Superior temporal gyrus (tissue), 1 donor: ENCODE measurements around the gene TMOD1.

Experiments
- DNase-seq: peaks from one replicate; pipeline ENCODE4 v3.0.0-alpha.2; 2016; ENCODE audit errors: extremely low spot score

TMOD1 gene

DNA sequence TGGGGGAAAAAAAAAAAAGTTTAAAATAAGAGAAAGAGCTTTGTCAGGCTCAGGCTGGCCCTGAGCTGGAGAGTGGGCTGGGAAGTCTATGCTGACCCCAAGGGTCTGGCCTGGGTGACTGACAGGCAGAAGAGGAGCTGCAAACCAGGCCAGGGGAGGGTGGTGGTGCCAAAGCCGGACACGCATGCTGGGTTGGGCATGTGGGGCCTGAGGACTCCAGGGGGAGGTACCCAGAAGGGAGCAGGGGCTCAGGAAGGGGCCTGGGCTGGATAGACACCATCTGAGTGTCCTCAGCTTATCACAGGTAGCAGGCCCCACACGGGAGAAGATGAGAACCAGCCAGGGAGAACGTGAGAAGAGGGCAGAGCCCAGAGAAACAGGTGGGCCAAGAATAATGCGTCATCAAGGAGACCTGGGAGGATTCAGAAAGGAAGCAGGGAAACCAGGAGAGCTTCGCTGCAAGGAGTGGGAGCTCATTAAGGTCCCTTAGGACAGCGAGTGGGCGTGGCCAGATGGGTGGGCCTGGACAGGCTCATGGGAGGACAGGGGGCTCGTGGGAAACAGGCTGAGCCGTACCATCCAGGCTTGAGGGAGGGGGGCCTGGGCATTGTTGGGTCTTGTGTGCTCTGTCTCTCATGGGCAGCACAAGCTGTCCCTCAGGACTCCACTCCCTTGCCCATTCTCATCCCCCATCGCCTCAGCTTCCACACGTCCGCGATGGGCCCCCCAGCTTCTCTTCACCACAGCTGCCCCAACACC is 16.0 kb downstream of the TMOD1 start:
- no peak for DNase-seq

DNA sequence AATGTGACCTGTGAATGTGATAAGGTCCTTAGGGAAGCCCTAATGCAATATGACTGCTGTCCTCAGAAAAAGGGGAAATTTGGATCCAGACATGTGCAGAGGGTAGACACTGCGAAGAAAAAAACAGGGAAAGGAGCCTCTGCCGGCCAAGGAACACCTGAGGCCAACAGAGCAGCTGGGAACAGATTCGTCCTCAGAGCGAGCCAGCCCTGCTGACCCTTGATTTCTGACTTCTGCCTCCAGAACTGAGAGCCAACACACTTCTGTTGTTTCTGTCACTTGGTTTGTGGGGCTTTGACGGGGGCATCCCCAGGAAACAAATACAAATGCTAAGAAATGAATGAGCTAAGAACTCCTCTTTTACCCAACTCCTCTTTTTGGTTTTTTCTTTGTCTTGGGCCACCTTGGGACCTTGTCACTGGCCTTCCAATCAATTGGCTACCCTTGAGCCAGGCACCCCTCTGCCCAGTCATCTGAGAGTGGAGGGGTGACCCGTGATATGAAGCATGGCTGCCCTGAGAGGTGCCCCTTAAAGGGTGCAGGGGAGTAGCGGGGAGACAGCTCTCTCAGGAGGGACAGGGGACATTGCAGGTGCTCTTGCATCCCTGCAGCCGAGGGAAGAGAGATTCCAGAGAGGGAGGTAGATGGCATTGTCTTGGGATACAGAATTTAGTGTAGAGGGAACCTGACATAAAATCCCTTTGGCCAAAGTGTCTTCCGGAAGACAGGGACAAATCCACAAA is 16.9 kb downstream of the TMOD1 start:
- no peak for DNase-seq

DNA sequence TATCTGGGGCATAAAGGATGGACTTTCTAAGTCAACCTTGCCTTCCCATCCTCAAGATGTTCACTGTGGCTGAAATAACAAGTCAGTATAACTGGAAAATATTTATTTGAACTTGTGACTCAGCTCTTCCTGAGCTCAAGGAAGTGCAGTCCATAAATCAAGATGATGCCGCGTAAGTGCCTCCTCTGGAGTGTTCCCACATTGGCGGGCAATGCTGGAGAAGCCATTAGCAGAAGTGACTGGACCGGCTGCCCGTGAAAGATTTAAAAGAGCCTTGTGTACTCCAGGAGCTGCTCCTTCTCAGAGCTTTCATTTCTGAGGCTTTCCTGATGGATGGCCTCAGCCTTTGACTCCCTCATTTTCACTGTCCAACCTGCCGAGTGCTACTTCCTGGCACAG is 17.4 kb downstream of the TMOD1 start:
- no peak for DNase-seq

DNA sequence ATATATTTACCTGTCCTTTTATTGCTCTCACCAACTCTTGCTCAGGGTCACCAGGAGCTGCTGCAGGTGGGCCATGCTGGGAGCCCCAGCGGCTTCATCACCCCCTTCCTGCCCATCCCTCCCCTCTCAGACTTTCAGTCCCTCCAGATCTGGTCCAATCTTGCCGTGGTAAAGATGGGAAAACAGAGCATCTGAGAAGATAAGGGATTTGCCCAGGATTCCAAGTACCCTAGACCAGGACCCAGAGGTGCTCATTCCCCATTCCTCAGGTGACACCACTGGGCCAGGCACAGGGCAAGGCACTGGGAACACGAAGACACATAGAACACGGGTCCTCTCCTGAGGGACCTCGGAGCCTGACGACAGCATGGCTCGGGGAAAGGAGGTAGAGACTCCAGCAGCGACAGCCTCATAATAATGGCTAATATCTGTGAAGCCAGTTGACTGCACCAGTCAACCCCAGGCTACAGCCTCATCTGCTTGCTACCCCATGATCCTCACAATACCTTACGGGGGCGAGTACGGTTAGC is 18.0 kb downstream of the TMOD1 start:
- no peak for DNase-seq

DNA sequence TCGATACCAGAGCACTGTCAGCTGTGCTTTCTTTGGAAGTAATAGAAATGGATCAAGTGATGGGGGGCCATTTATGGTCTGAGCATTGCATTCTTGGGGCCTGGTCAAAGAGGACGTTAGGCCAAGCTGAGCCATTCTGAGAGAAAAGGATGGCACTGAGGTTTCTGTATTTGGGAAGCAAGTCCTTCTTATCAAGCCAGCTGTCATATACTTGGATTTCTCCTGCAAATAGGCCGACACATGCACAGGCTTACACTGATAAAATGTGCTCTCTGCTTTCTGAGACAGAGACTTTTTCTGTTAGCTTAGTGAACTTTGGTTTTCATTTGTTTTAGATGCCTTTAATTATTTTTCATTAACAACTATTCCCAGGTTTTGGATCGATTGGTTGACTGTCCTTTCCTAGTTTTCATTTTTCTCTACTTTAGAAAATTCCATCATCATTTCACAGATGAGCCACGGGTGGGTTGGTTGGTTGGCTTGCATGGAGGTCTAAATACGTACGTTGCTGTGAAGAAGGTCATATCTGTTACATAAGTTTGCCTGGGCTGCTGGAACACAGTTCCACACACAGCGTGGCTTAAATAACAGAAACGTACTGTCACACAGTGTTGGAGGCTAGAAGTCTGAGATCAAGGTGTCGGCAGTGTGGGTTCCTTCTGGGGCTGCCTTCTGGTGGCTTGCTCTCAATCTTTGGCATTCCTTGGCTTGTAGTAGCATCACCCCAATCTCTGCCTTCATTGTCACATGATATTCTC is 20.3 kb downstream of the TMOD1 start:
- DNase-seq = no peak

DNA sequence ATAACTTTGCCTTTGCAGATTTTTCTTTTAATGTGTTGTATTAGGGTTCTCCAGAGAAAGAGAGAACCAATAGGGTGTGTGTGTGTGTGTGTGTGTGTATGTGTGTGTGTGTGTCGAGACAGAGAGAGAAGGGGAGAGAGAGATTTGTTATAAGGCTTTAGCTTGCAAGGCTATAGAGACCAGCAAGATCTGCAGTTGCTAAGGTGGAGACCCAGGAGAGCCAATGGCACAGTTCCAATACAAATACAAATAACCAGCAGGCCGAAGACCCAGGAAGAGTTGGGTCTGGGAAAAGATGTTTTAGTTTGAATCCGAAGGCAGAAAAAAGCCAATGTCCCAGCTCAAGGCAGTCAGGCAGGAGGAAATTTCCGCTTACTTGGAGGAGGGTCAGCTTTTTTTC is 23.0 kb downstream of the TMOD1 start:
- DNase-seq = no peak

DNA sequence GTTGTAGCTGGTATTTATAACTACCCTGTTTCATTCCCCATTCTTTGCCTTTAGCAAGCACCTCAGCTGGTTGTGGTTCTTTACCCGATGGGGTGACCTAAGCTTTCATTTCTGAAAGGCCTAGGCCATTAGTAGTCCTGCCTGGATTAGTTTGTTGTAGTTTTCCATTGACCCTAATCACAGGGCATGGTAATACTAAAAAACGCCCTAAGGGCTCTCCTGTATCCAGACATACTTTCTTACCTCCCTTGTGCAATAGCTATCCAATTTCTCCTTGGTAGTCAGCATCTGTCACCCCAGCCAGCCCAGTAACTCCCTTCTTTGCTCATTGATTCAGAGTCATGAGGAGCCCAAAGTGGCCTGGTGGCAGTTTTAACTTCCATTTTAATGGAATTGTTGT is 24.0 kb downstream of the TMOD1 start:
- no peak for DNase-seq

DNA sequence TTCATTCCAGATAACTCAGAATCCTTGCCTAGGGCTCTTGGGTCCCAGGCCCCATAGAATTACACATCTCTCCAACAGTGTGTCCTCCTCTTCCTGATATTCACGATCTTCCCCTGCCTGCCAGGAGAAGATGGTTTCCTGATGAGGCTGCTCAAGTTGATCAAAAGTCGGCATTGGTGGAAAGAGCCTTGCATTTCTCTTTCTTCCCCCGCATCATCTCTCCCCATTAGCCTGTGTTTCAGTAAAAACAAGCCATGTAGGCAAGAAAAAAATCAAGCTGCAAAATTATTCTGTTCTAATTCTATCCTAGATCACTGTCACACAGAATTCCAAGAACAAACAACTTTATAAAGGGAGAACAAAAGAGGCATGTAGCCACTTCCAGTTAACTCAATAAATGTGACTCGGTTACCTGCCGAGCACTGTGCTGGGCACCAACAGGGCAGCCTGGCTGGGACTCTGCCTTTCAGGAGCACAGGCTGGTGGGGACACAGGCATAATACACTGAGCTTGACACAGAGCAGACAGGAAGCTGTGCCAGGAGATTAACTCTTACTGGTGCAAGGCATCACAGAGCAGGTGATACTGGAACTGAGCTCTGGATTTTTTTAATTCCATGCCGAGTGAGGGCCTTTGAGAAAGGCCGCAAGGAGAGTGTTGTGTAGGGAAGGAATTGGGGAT is 25.6 kb downstream of the TMOD1 start:
- no peak for DNase-seq

DNA sequence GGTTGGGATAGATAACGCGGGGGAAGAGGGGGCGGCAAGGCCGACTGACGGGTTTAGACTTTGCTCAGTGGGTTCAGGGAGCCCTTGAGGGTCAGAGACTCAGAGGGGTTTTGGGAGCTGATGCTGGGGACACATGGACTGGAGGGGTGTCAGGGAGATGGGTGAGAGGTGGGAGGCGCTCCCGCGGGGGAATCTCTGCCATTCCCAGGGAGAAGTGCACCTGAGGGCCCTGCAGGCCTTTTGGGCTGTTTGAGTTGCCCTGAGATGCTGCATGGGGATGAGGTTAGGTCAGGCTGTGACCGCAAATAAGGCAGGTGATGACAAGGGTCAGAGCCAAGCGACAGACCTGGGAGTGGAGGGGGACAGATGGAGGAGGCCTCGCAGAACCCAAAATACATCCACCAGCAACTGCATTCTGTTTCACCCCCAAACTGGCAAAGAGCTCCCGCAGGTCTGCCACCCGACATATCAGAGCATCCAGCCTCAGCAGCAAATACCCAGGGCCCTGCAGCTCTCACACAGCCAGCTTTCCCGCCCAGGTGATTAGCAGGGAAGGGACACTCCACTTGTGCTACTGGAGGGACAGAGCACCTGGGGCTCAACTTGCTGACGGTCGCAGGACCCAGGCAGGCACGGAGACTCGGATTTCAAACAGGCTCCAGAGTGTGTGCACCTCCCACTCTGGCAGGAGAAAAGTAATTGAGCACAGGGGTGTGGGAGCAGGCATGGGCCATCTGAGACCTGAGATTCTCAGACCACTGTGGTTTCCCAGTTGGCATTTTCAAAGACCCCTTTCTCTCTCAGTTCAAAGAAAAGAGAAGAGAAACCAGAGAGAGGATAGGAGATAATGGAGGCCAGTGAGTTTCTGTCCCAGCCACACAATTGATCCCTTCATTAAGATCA is 26.4 kb downstream of the TMOD1 start:
- DNase-seq = no peak

DNA sequence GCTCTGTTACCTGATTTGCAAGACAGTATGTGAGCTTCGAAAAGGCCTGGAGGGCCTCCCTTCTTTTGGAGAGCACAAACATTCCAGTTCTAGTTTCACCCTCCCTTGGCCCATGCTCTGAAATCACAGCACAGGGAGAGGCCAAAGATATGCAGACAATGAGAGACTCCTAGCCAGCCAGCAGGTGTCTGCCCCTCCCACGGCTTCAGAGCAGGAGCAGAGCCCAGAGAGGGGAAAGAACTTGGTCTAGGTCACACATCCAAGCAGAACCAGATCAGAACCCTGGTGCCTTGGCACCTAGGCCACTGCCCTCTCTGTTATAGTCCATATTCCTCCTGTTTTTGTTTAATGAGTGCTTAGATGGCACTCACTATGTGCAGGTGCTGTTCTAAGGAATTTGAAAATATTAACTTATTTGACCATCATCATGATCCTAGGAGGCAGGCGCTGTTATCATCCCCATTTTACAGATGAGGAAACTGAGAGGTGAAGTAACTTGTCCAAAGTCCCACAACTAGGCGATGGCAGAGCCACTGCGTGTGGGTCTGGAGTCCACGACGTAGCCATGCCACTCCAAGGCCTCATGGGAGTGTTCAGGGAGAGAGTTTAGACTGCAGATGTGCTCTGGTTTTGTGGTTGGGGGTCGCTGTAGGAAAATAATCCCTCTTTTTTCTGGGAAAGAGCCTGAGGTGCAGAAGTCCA is 27.2 kb downstream of the TMOD1 start:
- DNase-seq = no peak

DNA sequence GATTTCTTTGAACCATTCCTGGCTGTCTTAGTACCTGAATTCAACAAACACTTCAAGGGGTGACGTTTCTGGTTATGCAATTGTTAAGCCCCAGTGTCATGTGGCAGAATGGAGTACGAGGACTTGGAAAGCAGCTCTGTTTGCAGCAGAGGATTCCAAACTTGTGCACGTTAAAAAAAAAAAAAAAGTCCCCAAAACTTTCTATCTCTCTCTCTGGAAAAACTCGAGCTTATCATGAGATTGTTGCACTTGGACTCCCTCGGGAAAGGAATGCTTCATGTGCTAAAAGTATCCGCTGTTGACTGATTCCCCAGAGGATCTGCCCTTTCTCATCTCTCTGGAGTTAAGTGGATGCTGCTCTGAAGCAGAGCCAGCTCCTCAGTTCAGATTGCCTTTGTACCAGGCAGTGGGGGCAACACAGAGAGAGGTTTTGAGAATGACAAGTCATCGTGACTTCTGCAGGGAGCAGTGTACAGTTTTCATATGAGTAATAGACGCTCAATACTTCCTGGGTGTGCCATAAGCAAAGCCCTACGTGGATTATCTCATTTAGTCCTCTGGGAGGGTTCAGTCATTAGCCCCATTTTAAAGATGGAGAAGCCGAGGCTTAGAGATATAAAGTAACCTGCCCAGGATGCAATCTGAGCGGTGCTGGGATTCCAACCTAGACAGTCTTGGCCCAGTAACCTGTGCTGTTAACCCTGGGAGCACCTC is 28.1 kb downstream of the TMOD1 start:
- DNase-seq = no peak

DNA sequence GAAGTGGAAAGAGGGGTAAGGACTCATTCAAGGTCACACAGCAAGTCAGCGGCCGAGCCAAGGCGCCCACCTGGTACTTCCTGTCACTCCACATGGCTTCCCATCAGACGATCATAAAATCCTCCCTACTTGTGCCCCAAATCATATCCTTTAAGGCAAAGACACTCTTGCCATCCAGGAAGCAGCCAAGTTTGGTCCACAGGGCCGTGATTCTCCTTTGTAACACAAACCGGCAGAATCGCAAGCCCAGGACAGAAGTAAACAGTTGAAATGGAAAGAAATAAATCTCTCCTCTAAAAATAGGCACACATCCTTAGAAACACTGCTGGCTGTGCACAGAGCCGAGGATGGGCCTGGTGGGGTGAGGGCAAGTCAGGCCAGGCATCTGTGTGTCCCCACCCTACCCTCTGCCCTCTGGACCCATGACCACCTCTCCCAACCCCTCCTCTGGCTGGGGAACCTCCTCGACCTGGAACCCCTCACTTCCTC is 30.5 kb downstream of the TMOD1 start:
- DNase-seq = no peak

DNA sequence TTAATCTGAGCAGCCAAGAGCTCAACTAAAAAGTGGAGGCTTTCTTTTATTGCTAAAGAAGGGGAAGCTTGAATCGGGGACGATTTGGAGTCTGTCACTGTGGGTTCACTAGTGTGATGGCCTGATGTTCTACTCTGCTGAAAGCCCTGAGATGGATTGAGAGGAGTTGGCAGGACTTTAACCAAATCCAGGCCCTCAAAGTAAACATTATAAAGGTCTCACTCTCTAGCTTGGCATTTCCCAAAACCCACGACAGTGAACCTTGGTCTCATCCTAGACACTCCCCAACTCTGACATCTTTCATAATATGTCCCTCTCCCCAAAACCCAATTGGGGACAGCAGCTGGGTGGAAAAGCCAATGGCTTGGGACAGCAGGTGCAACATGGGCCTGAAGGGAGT is 32.7 kb downstream of the TMOD1 start:
- DNase-seq = no peak

DNA sequence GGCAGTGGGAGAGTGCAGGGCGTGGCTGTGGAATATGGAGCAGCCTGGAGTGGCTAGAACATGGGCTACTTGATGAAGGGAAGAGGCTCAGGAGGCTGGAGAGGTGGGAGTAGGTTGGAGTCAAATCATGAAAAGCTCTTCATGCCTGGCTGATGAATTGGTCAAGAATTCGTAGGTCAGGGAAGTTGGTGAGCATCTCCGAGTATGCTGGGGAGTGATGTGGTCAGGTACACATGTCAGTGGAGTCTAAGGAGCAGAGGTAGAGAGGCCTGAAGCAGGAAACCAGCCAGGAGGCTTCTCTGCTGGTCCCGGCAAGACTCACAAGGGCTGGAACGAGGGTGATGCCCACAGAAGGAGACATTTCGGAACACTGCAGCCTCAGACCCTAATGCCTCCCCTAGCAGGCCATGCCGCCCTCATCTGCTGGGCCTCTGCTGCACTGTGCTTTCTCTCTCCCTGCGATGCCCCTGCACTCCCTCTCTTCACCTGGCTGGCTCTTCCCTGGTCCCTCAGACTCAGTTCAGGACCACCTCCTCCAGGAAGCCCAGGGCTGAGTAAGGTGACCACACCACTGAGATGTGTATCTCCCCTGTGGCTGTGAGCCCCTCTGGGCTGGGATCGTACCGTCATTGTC is 33.6 kb downstream of the TMOD1 start:
- DNase-seq = no peak

DNA sequence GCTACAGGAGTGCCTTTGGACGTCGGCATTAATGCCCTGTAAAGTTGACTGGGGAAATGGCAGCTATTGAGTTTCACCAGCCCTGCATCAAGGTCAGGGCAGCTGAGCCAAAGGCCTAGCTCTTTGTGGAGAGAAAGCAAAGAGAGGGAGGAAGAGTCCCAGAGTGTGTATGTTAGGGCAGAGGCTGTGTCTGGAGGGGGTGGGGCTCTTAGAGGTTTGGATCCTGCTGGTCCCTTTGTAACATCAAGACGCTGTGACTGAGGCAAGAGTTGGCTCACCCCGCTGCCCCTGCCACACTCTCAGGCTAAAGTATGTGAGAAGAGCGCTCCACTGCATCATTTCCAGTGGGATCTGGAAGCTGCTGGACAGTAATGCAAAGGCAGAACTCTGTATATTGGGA is 34.3 kb downstream of the TMOD1 start:
- DNase-seq = no peak

DNA sequence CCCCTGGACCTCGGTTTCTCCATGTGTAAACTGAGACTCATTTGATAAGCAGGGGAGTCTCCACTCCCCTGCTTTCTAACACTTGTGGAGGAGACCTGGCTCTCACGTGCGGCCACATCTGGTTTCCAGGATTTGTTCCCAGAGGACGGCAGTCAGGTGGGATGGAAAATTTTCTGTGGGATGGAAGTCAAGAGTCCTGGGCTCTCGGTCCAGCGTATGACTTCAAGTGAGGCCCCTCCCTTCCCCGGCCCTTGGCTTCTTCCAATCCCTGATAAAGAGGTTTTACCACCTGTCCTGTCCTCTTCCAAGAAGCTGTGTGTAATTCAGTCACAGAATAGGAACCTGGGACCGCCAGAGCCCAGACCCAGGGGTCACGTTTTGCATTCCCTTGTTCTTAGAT is 35.0 kb downstream of the TMOD1 start:
- DNase-seq = no peak

DNA sequence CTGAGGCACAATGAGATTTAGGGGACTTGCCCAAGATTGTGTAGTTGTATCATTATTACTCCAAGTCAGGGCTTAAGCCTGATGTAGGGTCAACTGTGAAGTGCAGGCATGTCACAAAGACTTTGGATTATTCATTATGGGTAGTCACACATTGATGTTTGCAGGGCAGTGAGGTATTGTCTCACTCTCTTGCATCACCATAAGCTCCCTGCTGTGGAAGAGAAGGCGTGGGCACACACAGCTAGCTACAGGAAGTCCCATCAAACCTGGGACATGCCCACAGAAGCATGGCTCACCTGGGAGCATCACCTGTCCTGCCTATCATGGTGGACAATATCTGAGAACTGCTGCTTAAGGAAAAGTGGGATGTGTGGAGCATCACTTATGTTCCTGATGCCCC is 42.1 kb downstream of the TMOD1 start:
- no peak for DNase-seq

DNA sequence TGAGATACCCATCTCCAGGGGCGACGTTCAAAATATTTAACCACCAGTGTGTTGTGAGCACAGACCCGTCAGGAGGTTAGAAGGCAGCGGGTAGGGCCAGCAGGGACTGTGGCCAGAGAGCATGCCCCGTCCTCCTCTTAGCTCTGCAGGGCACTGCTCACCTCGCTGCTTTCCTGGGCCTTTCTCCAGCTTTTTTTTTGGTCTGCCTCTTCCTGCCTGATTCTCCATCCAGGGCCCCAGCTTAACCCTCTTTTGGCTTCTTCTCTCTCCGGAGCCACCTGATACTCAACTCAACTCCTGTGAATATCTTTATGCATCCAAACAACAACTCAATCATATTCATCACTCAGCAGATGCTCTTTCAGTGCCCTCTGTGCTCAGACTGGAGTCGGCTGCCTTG is 44.0 kb downstream of the TMOD1 start:
- no peak for DNase-seq
